NK-92 (cell line): ENCODE data around the gene GPX2.

ENCODE experiments used
- DNase-seq: peaks from one replicate; lab custom pipeline; 2025; ENCODE audit not compliant: unreplicated experiment; lab: John Stamatoyannopoulos, UW

The GPX2 gene

GRCh38 chr14:64942531-64943111 is at the start of gene GPX2:
Gene GPX2 (minus strand): TSS chr14:64942745. CDS start chr14:64942726, 19 bp downstream.
- no peak for DNase-seq

GRCh38 chr14:64990939-64991338 is 48.4 kb upstream of the GPX2 start:
- DNase-seq, result no peak

DNA sequence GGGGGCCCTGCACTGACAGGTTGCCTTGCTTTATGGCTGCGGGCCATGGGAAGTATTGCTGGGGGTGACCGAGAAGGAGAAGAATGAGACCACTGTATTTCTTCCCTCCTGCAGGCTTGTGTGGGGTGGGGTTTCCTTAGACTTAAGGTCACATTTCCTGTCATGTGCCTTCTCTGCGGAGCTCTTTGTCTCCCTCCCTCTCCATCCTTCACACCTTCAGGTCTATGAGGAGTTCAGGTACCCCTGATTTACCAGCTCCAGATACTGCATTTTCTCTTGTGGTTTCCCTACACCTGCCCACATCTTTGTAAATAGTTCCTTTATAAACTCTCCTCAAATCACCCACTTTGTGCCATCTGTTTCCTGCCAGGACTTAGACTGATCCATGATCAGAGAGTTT is 47.8 kb upstream of the GPX2 start:
- no peak for DNase-seq

GRCh38 chr14:64987438-64987767 is 44.9 kb upstream of the GPX2 start:
- no peak for DNase-seq

DNA sequence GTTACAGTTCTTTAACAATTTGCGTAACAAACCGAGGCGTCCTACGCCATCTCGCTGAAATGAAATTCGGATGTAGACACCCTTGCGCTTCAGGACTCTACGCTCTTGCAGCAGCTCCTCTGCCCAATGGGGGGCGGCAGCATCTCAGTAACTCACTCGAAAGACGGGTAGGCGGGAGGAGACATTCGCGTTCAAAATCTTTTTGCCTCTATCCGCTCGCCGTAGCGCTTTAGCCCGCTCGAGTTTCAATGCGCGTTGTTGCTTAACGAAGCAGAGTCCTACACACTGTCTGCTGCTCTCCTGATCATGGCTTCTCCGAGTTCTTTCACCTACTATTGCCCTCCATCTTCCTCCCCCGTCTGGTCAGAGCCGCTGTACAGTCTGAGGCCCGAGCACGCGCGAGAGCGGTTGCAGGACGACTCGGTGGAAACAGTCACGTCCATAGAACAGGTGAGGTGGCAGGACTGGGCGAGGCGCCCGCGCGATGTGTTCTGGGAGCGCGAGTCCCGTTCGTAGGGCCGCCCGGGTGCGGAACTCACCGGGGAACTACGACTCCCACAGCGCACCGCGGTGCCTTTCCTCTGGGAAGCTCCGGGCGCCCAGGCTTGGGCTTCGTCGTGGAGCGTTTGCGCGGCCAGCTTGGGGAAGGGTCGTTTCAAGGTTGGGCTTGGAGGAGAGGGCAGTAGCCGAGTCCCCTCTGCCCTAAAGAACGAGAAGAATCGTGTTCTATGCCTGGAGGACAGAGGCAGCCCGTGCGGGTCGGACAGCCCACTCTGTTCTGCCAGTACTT is 44.3 kb upstream of the GPX2 start, which contains the start of gene FNTB:
TSS of gene FNTB (plus strand) at position 248 of the 790 bp plus-strand sequence. CDS start at position 307, 59 bp downstream.
- peak; percentile 52 for DNase-seq

DNA sequence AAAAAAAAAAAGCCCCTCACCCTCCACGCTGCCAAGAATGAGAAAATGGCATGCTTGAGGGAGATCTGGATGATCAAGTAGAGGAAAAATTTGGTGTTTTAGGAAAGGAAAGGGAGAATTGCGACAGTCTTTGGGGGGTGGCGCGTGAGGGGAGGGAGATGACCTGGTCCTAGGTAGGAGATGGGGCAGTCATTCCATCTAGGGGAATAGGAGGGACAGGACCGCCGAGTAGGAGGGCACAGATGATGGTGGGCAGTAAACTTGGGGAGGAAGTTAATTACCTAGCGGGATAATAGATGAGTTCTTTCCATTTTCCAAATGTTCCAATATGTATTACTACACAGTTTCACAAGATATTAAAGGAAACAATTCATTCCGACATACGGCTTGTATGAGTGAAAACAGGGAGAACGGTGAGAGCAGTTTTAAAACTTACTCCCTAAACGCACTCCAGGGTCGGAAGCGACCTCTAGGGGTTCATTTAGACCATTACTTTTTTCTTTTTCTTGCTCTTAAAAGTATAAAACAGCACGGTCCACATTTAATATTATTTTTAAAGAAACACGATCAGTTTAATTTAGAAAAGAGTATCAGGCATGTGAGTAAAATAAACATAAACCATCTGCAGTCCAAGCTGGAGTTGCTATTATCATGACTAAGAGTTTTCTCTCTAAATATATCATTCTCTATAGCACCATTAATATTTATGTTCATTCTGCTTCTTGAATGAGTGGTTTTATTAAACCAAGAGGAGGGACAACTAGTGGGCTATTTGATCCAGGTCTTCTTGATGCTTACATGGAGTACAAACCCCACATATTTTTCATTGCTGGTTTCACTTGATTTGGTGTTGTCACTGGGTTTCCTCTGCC is 41.1 kb upstream of the GPX2 start:
- DNase-seq, result no peak

GRCh38 chr14:64979336-64980074 is 37.0 kb upstream of the GPX2 start:
- DNase-seq, result no peak

DNA sequence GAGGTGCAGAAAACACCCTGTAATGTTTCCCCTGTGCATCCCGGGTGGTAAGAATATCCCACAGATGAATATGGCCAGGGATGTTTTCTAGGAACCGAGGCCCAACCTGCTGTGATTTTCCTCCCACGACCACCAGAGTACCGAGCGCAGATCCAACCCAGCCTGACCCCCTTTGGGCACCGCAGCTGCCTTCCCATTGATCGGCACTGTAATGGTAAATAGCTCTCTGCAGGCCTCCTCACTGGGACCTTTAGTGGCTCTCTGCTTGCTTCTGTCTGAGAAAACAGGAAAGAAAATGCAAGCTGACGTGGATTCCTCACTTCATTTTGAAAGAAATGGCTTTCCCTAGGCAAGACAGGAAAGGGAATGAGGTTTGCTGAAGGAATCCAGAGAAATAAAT is 32.0 kb upstream of the GPX2 start:
- no peak for DNase-seq

DNA sequence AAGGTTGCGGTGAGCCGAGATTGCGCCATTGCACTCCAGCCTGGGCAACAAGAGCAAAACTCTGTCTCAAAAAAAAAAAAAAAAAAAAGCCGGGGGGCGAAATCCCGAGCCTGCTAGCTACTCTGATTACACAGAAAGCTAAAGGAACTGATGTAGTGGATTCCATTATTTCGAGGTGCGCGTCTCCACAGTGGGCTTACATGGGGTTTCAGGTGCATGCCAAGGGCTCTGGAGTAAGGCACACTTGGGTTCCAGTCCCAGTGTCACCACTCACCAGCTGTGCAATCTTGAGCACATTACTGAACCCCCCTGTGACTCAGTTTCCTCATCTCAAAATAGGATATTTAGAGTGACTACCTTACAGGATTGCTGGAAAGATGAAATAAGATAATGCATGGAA is 31.3 kb upstream of the GPX2 start:
- no peak for DNase-seq

- no peak for DNase-seq
Measured at GRCh38 chr14:64973026-64973442, 30.5 kb upstream of the GPX2 start.

- DNase-seq, result no peak
Measured at GRCh38 chr14:64971943-64972791, 29.6 kb upstream of the GPX2 start, which contains the start of gene RAB15. Gene RAB15 (minus strand): TSS chr14:64972336. CDS start chr14:64972076, 260 bp downstream.

DNA sequence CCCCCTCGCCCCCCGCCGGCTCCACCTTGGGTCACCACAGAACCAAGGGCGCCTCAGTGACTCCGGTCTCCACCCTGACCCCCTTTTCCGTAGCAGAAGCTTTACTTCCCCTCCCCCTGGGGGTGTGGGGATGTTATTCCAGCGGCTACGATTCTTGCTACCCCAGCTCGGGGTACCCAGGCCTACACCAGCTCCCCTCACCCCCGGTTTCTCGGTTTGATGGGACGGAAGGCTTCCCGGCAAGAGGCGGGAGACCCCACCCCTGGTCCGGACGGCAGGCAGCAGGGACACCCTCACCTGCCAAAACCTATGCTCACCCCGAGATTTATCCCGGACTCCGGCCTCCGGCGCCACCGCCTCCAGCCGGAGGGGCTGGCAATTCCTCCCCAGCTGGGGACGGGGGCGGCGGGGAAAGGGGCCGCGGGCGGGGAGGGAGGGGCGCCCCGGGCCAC is 29.0 kb upstream of the GPX2 start:
- no peak for DNase-seq

- DNase-seq, result no peak
Measured at GRCh38 chr14:64970776-64971477, 28.4 kb upstream of the GPX2 start.

- no peak for DNase-seq
Measured at GRCh38 chr14:64970041-64970440, 27.5 kb upstream of the GPX2 start.

GRCh38 chr14:64968651-64969050 is 26.1 kb upstream of the GPX2 start:
- no peak for DNase-seq

GRCh38 chr14:64968167-64968566 is 25.6 kb upstream of the GPX2 start:
- no peak for DNase-seq

GRCh38 chr14:64966976-64967375 is 24.4 kb upstream of the GPX2 start:
- DNase-seq, result no peak

GRCh38 chr14:64965356-64966000 is 22.9 kb upstream of the GPX2 start:
- no peak for DNase-seq

DNA sequence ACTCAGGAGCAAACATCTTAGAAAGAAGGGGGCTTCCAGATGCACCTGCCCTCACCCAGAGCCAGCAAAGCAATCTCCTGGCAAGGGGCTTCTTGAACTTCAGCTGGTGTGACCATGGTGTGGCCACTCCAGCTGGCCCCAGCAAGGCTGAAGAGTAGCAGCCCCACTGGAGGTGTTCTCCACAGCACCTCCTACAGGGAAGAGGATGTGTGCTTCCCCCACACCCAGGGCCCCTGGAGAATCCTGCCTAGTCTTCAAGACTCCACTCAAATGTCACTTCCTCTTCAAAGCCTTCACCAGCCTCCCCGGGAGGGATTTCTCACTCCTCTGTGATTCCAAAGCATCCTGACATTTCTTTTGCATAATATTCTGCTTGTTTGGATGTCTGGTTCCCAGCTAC is 21.1 kb upstream of the GPX2 start:
- DNase-seq, result no peak
